ENCODE results near the gene MBNL1.
A peak's percentile ranks its signal among the peaks of the same experiment; 100 is the strongest.

The MBNL1 gene

DNA sequence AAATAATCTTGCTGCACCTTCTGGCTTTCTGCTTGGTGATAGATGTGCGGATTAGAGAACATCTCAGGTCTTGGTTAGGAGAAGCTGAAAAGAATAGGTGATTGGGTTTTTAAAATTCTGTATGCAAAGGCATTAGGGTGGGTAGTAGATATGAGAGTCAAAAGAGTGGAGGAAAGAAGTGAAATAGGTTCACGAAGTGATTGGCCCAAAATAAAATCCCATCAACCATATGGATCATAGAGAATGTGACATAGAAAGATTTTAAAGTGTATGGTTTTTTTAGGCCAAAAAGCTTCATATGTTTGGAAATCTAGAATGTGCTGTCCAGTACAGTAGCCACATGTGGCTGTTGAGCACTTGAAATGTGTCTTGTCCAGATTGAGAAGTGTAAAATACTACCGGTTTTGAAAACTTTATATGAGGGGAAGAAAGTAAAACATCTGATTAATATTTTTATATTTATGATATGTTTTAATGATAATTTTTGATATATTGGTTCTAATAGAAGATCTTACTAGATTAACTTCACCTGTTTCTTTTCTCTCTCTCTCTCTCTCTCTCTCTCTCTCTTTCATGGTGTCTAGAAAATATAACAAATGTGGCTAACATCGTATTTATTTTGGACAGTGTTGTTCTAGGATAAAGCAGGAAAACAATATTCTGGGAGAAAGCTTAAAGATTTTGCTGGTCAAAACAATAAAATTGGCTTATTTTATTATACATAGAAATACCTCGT, 2.9 kb downstream of the MBNL1 start:
- no peak for DNase-seq (ENCODE audit: low read depth in 1 of 2, low spot score in 1 of 2)

DNA sequence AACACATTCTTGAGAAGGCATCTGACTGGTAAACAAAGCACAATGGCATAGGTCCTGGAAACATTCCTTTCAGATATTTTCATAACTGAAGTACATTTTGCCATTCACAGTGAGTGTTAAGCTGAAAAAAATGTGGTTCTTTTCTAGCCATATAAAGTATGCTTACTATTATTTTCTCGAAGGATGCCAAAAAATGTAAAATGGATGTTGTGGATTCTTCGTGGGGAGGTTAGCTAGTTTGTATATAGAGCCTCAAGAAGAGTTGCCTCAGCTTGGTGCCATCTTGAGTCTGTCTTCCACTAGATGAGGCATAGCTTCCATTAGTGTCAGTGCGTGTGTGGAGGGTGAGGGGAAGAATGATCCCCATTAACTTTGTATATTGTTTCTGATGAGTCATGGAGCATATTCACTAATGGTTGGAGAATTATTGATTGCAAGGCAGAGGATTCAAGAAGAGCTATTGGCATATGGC, 4.1 kb downstream of the MBNL1 start:
- peak in 1 of 2 donors; percentile 59 for DNase-seq (ENCODE audit: low read depth in 1 of 2, low spot score in 1 of 2)

DNA sequence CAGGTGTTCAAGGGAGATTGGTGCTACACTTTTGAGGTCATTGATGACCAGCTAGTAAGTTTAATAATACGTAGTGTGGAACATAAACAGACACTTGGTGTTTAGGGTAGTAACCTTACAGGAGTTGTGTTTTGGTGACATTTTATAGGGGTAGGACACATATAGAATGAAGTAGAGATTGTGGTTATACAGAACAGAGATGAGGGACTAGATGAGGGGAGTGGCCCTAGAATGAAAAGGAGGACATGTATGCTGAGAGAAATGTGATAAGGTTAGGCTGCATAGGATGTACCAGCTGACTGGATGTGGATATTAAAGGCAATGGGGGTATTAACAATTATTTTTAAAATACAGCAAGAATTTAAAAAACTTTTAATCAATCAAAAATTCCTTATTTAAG, 8.0 kb downstream of the MBNL1 start:
- DNase-seq (ENCODE audit: low read depth in 1 of 2, low spot score in 1 of 2) = no peak

DNA sequence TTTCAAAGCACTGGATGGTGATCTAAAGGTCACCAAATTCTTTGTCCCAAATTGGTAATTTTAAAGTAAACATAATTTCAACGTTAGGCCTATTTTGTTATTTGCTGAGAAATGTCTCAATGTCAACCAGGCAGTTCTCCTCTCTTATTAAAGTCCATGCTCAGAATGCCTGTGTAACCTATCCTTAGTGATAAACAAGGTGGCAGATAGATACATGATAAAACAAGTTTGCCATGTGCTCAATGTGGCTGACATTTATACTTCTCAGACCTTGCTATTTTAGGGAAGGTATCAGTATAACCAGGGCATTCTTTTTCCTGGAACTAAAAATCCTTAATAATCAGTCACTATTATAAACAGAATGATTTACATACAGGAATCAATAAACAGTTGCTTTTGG, 8.5 kb downstream of the MBNL1 start:
- DNase-seq (ENCODE audit: low read depth in 1 of 2, low spot score in 1 of 2) = no peak

DNA sequence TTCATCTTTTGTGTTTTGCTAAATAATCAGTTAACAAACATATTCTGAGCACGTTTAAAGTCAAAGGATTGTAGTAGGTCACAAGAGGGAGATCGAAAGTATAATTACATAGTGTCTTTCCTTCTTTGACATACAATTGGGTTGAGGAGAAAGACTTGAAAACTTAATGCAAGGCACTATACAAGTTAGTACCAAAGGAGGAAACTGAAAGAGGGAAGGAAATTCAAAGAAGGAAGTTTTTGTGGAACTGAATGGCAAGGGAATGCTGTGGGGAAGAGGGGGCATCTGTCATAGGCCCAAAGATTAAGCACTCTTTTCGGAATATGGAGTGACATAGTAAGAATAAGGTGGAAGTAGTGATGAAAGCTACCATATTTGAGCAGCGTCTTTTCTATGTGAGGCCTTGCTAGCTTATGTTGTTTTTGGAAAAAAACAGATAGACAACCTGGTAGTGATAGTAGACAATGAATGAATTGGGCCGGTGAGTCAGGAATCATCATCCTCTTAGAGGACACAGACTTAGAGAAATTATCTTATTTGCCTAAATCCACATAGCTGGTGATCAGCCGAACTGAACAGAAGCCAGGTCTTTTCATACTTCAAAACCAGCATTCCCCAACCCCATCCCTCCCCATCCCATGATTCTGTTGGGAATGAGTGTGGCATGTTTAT, 10.2 kb downstream of the MBNL1 start:
- DNase-seq (ENCODE audit: low read depth in 1 of 2, low spot score in 1 of 2) = no peak

DNA sequence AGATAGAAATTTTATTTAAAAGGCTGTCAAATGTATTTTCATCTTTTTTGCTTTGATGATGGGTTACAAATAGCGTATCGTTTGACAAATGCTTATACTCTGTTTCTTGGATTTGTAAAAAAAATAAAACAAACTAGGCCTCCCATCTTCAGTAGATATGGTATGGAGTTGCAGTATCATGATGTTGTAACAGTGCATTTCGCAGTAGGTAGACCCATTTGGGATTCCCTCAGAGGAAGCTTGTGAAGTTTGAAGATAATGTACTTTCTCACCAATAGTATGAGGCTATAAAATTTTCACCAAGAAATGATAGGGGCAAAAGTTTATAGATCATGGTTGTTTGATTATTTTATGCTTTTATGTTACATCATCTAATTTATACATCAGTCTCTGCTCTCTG, 10.8 kb downstream of the MBNL1 start:
- DNase-seq (ENCODE audit: low read depth in 1 of 2, low spot score in 1 of 2) = no peak

DNA sequence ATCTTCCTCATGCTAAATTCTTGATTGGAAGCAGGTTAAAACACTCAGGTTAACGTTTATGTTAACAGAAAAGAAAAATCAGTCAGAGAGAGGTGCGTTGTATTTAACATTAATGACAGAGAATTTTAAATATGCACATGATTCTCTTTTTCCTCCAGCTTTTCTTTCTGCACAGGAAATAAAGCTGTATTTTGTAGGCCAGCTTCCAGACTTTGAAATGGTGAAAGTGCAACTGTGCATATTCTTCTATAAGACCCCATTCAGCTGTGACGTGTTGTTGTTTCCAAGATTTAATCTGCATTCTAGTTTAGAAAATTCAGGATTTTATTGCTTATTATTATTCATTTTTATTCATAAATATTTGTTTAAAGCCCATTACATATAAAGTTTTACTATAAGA, 11.8 kb downstream of the MBNL1 start:
- DNase-seq (ENCODE audit: low read depth in 1 of 2, low spot score in 1 of 2) = no peak

DNA sequence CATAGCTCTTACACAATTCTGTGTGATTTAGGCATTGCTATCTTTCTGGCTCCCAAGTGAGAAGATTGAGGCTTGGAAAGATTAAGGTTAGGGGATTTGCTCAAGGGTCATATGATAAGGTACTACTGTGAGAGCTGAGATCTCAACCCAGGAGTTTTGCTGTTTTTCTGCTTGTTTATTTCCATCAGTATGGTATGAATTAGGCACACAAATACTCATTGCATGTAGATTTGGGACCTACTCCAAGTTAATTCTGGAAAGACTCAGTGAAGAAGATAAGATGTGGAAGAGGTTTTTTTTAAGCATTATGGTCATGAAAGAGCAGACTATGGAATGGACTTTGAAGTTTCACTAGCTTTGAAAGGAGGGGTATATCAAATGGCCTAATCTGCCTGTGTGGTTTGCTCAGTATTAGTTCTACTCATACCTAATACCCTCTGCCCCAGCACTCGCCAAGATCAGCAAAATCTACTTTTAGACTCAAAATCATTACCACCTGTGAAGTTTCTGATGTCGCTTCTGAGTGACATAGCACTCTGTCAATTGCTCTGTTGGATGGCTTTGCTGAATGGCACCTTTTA, 12.5 kb downstream of the MBNL1 start:
- no peak for DNase-seq (ENCODE audit: low read depth in 1 of 2, low spot score in 1 of 2)

DNA sequence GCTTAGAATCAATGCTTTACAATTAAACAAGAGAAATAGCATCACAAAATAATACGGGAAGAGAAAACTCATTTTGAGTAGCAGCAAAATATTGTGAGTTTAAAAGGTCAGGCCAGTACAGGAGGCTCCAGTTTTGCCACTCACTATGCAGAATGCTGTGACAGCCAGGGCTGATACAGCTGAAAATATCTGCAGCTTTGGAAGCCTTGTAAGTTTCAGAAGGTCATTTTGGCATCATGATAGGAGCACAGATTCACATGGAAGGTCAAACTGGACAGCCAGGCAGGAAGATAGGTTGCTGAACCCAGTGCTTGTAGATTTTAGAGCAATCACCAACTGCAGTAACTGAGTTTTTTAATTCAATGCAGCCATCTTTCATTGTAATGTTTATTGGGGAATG, 14.1 kb downstream of the MBNL1 start:
- DNase-seq (ENCODE audit: low read depth in 1 of 2, low spot score in 1 of 2) = no peak

DNA sequence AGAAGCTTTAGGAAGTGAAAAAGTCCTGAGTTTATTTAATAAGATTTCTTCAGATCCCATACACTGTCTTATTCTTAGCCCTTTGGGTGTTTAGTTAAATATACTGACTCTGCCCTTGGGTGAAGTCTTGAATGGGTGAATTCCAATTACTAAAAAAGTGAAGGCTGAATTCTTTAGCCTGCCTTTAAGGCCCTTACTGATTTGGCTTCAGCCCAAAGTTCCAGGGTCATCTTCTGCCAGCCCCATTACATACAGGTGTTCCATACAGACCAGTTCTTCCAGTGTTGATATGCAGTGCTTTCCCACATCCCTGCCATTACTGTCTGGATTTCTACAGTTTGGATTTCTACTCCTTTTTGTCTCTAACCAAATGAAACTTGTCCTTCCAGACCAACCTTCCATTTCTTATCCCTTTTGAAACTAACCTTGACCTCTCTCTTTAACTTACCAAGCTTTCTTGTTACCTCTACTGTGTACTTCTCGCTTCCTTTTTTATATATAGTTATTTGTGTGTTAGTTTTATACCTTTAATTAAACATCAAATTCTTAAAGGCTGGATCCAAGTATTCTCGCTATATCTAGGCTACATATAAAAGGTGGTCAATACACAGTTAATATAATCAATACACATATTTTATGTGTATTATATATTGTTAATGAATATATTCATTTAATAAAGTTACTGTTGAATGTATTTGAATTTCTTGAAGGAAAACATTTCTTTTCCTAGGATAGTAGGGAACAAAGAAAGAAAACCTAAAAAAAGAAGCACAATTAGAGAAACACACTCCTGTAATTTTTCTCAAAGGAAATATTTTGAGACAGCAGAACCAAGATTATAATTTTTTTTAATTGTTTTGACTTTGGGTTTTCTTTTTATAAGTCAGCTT, 15.0 kb downstream of the MBNL1 start:
- no peak for DNase-seq (ENCODE audit: low read depth in 1 of 2, low spot score in 1 of 2)

DNA sequence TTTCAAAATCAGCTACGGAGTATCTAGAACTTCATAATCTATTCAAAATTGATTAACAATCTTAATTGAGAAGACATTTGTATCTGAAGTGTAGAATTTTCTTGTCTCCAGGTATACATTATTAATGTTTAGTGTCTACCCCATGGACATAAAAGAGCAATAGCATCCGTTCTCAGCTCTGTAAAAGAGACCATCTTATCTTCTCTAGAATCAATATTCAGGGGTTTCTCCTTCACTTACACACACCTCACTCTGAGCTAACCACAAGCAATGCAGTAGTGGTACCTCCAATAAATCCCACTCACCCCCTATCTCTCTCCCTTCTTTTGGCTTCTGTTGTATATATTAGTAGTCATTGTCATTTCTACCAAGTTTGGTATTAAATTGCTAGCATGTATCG, 16.2 kb downstream of the MBNL1 start:
- DNase-seq (ENCODE audit: low read depth in 1 of 2, low spot score in 1 of 2) = no peak

DNA sequence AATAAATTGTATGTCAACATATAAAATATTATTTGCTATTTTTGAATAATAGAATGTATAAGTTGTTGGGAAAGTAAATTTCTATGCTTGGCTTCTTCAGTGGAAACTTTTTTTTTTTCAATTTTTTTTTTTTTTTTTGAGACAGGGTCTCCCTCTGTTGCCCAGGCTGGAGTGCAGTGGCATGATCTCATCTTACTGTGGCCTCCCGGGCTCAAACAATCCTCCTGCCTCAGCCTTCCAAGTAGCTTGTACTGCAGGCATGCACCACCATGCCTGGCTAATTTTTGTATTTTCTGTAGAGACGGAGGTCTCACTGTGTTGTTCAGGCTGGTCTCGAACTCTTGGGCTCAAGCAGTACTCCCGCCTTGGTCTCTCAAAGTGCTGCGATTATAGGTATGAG, 16.8 kb downstream of the MBNL1 start:
- no peak for DNase-seq (ENCODE audit: low read depth in 1 of 2, low spot score in 1 of 2)

DNA sequence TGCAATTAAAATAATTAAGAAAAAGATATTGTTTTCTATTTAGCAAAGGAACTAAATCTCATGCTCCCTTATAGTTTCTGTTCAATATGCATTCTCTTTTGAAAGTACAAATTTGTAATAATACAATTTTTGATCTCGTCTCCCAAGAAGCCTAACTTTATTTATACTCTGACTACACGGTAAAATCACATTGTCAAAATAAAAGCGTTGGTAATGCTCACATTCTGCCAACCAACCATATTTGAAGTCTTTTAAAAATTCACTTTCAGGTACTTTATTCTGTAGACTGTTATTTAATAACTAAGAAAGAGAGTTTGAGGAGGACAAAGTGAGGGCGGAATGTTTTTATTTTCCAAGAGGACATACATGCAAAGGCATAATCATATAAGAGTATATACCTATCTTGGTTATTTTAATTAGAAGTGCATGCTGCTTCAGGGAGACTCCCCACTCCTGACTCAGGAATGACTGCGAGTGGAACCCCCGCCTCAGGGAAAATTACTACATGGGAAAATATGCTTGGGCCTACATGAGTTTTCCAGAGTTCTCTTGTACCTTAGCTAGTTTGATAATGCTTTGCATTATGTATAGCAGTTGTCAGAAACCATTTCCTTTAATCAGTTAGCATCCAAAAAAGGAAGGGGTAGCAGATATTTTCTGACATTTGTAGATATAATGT, 19.3 kb downstream of the MBNL1 start:
- DNase-seq (ENCODE audit: low read depth in 1 of 2, low spot score in 1 of 2) = no peak

DNA sequence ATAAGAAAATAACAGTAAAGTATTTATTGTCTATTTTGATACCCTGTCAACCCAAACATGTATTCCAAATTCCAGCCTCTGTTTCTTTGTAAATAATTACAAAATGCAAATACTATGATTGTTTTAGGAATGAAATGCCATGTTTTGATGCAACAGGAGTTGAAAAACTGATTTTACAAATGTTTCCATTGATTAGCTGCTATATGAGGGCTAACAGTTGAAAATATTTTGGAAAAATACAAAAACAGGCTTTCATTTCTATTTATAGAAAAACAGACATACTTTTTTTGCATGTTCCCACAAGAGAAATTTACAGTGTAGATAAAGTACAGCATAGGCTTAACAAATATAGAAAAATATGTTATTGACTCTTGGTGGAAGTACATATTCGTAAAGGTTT, 20.0 kb downstream of the MBNL1 start:
- DNase-seq (ENCODE audit: low read depth in 1 of 2, low spot score in 1 of 2) = no peak

DNA sequence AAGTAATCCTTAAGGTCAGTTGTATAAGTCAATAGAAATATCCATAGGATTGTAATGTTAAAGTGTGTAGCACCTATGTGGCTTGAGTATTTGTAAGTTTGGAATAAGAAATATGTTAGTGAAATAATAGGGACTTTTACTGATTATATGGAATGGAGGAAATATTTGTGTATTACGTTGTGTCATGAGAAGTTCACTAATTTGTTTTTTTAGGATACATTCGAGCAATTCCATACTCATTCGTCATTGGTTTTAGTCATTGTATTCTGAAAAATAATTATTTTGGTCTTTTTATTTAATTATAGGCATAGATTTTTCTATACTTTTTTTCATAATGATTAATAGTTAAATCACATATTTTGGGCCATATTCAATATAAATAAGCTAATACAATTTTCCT, 21.0 kb downstream of the MBNL1 start:
- DNase-seq (ENCODE audit: low read depth in 1 of 2, low spot score in 1 of 2) = no peak

DNA sequence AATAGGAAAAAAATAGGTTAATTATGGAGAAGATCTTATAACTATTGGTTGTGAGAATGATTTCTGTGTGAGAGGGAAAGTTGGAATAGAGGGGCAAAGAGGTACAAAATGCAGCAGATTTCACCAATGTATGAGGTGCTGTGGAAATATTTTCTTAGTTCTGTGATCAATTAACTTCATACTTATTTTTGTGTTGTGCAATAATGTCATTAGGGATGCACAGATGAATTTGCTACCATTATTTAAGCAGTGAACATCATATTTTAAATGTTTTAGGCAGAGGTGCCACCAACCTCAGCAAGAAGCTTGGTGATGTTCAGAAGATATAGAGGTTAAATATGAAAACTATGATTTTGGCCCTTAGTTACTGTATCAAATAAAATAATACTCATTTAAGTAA, 21.6 kb downstream of the MBNL1 start:
- no peak for DNase-seq (ENCODE audit: low read depth in 1 of 2, low spot score in 1 of 2)

DNA sequence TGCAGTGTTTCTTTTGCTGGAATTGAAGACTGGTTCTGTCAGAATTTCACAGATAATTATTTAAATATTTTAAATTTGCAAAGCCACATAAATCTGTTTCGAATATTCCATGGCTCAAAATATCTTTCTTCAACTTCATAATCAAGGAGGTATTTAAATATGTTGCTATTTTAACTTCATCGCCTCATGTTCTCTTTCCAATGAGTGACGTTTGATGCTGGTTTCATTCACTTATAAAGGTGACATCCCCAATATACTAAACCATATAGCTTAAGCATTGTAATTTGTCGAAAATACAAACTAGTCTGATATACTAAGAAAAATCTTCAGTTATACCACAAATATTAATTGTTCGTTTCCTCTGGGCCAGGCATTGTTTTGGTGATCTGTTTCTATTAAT, 22.5 kb downstream of the MBNL1 start:
- no peak for DNase-seq (ENCODE audit: low read depth in 1 of 2, low spot score in 1 of 2)

DNA sequence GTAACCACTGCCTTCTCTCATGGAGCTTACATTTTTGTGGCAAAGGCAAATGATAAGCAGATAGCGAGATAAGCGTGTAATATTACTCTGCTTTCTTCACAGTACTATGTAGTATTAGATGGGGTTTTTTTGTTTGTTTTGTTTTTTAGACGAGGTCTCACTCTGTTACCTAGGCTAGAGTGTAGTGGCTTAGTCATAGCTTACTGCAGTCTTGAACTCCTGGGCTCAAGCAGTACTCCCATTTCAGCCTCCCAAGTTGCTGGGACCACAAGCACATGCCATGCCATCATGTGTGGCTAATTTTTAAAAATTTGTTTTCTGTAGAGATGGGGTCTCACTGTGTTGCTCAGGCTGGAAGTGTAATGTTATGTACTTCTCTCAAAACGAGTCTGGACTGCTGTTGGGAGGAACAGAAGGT, 22.9 kb downstream of the MBNL1 start:
- DNase-seq (ENCODE audit: low read depth in 1 of 2, low spot score in 1 of 2) = no peak

DNA sequence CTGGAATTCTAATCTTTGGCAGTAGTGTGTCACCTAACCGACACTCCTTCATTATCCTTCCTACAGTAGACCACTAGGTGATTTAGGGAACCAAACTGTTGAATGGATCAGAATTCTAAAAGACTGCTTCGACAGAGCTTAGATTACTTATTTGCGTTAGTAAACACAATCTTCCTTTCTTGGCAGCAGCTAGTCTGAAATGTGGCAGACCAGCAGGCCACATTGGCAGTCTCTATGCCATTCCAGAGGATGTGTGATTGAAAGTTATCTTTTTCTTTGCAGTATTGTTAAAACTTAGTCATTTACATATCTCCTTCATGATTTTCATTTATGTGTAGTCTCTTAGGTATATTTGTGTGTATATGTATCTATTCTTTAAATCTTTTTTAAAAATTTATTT, 23.6 kb downstream of the MBNL1 start:
- no peak for DNase-seq (ENCODE audit: low read depth in 1 of 2, low spot score in 1 of 2)

DNA sequence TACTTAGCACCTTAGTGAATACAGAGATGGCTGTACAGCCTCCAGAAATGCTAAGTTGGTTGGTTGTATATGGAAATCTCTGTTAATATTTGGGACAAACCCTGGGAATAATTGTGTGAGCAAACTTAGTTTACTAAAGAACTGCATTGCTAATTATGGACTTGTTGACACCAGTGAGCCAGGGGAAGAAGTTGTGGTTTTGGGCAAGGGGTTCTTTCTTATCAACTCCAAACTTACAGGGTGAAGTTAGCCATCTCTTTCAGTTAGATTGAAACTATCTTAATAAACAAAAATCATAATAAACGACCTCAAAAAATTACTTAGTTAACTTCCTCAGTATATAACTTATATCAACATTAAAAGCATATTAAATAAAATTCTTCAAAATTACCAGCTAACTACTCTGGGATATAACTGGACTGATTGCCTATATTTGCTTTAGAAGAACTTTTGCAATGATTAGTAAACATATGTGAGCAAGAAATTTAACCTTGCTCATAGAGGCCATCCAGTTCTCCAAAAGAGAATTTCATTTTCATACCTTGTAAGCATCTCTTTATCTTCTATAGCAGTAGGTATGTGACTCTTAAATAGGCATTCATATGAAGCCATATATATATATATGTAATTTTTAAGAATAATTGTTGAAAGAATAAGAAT, 24.7 kb downstream of the MBNL1 start:
- DNase-seq (ENCODE audit: low read depth in 1 of 2, low spot score in 1 of 2) = no peak
